Ecto neural progenitor cell (in vitro differentiated cells): ENCODE results near the gene PRAMEF12.
"Not testable (repeated sequence)": the region's sequence is repeated elsewhere in the genome, so short reads cannot be mapped to it uniquely, and the experiment has no call there.

ENCODE experiments used
- DNase-seq: peaks from one replicate; pipeline ENCODE4 v3.0.0-alpha.2; 2018; ENCODE audit warnings: low spot score

PRAMEF12 gene

GRCh38 chr1:12773438-12773837 lies at the start of gene PRAMEF12:
PRAMEF12 (plus strand) TSS chr1:12773738; CDS start chr1:12774868, 1,130 bp downstream.
- no peak for DNase-seq

- no peak for DNase-seq
Measured at GRCh38 chr1:12728391-12728790, 45.1 kb upstream of the PRAMEF12 start.

GRCh38 chr1:12730156-12730555 lies 43.4 kb upstream of the PRAMEF12 start:
- no peak for DNase-seq

DNA sequence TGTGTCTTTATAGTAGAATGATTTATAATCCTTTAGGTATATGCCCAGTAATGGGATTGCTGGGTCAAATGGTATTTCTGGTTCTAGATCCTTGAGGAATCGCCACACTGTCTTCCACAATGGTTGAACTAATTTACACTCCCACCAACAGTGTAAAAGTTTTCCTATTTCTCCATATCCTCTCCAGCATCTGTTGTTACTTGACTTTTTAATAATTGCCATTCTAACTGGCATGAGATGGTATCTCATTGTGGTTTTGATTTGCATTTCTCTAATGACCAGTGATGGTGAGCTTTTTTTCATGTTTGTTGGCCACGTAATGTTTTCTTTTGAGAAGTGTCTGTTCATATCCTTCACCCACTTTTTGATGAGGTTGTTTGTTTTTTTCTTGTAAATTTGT lies 42.5 kb upstream of the PRAMEF12 start:
- not testable (repeated sequence) for DNase-seq

DNA sequence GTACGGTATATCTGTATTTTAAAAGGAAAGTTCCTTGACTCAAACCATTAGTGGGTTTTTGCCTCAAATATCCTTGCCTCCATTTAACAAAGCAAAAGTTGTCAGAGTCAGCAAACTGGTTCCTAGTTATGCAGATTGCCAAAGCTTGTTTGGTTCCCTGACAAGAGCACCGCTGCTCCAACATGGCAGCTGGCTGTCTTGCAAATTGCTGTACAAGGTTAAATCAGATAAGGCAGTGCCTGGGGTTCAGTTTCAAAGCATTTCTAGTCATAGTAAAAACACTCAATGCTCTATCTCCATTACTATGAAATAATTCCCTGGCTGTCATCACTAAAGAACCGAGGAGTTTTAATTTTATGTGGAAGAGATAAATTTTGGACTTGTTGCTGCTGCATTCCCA lies 38.9 kb upstream of the PRAMEF12 start:
- DNase-seq: no peak

- no peak for DNase-seq
Measured at GRCh38 chr1:12738934-12739333, 34.6 kb upstream of the PRAMEF12 start.

DNA sequence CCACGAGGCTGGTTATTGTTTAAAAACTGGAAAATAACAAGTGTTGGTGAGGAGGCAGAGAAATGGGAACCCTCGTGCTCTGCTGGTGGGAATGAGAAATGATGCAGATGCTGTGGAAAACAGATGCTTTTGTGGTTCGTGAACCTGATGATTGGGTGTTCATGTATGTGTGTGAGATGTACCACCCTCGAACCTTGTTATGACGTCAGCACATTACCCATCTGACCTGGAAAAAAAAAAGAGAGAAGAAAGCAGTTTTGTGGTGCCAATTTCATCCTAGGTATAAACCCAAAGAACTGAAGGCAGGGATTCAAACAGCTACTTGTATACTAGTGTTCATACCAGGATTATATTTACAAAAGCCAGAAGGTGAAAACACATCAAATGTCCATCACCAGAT lies 33.9 kb upstream of the PRAMEF12 start:
- DNase-seq: no peak

DNA sequence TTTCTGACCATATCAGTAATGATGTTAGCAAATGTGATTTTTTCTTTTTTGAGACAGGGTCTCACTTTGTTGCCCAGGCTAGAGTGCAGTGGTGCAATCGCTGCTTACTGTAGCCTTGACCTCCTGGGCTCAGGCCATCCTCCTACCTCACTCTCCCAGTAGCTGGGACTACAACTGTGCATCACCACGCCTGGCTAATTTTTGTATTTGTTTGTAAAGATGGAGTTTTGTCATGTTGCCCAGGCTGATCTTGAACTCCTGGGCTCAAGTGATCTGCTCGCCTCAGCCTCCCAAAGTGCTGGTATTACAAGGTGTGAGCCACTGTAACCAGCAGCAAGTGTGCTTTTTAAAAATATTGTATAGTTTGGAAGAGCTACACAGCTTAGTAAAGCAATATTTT lies 31.6 kb upstream of the PRAMEF12 start:
- no peak for DNase-seq

- DNase-seq: no peak
Measured at GRCh38 chr1:12745126-12745991, 28.2 kb upstream of the PRAMEF12 start.

DNA sequence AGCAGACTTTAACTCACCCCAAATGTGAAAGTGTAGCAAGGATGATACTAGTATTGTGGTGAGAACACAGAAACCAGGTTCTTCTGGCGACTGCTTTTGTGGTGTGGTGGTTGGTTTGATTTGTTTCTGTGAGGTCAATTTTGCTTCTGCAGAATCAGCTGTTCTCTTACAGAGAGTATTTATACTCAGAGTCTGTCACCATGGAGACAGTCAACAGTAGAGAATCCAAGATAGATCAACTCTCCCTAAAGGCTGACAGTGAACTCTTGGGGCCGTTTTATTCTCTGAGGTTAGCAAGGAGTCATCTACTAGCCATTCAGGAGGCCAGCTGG lies 27.6 kb upstream of the PRAMEF12 start, which contains the start of gene CFAP107:
CFAP107 (plus strand) TSS at position 209 of the 332 bp plus-strand sequence. CDS start 231 bp downstream, outside the sequence.
- no peak for DNase-seq

GRCh38 chr1:12748778-12749355 lies 24.7 kb upstream of the PRAMEF12 start:
- no peak for DNase-seq

DNA sequence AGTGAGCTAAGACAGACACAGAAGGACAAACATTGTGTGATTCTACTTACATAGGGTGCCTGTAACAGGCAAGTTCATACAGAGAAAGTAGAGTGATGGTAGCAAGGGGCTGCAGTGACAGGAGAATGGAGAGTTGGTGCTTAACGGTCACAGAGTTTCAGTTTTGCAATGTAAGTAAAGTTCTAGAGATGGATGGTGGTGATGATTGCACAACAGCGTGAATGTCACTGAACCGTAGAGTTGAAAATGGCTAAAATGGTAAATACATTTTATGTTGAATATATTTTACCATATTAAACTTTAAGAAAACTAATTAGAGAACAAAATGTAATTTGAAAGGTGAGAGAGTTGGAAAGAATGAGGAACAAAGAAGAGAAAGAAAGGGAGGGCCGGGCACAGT lies 18.8 kb upstream of the PRAMEF12 start:
- no peak for DNase-seq

DNA sequence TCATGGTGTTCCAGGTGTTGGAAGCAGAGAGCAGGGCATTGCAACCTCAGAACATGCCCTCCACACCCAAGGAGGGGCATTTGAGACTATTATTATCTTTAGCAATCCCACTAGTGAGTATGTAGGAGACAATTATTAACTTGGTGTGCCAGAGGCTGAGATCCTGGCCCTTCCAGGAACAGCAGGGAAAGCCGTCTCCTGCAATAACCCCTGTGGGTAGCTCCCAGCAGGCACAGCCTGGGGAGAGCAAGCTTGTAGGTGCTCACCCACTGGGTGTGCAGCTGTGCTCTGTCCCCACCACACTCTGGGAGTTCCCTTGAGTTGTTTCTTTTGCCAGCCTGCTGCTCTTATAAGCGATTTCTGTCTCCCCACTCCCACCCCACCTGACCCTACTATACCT lies 17.3 kb upstream of the PRAMEF12 start:
- DNase-seq: no peak

DNA sequence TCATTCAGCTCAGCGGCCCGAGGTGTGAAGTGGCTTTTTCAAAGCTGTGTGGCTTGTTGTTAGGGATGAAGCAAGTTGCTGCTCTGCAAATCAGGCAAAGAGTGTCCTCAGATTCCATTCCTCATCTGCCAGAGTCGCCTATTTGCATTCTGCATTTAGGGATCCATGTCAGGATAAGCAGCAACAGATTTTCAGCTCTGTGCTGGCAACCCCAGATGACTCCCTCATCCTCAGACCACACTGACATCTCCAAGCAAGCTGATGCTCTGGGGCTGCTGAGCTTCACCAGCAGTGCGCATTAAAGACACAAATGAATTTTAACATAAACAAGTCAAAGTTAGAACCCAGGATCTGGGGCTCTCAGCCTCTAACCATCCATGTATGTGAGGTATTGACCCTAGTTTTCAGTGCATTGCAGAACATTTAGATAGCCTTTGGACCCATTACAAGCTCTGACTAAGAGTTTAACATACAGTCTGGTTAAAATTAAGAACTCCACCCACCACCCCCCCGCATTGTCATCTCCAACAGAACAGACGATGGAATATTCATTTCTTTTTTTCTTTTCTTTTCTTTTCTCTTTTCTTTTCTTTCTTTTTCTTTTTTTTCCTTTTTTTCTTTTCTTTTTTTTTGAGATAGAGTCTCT lies 16.6 kb upstream of the PRAMEF12 start:
- DNase-seq: no peak

DNA sequence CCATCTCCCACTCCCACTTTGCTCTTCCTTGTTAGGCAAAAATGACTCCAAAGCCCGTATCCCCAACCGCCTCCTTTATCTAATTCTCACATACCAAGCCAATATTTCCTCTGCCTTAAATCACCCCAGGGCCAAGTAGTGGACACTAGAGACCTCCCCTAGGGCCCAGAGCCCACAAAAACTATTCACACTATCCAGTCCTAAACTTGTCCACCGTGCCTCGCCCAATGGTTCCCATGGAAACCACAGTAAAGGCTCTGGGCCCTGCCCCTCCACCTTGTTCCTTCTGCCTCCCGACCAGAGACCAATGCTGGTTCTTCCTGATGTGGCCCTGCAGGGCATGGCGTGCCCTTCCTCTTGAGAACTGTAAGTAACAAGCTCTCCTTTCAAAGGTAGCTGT lies 15.7 kb upstream of the PRAMEF12 start:
- no peak for DNase-seq

GRCh38 chr1:12760256-12760795 lies 13.2 kb upstream of the PRAMEF12 start:
- peak; percentile 53 for DNase-seq

DNA sequence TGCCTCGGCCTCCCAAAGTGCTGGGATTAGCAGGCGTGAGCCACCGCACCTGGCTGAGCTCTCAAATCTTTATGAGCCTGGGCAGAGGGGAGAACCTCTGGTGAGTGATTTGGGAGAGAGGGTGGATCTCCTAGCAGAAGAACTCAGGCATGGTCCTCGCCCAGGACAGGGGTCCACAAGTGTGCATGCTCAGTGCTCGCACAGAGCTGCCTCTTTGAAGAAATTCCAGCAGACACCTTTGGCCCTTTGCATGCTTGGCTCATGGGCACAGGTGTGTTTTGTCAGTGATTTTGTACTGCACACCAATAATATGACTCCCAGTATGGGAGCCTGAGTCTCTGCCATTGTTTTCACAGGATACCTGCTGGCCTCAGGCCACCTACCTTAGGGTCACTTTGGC lies 11.8 kb upstream of the PRAMEF12 start:
- no peak for DNase-seq

GRCh38 chr1:12762766-12763165 lies 10.8 kb upstream of the PRAMEF12 start:
- no peak for DNase-seq

- no peak for DNase-seq
Measured at GRCh38 chr1:12763479-12763878, 10.1 kb upstream of the PRAMEF12 start.

DNA sequence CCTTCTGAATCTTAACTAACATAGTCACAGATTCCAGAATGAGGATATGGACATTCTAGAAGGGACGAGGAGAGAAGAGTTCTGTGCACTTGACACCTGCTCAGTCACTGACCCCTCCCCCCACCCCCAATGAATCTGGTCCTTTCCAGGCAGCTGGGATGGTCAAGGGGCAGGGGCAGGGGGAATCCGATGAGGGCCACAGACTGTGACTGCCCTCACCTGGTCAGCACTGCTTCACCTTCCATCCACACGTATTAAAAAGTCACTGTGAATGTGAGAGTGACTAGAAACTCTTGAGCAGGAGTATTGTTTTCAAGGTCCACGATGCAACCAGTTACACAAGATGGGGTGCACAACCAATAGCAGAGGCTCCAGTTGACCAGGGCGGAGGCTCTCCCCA lies 9.5 kb upstream of the PRAMEF12 start:
- no peak for DNase-seq

DNA sequence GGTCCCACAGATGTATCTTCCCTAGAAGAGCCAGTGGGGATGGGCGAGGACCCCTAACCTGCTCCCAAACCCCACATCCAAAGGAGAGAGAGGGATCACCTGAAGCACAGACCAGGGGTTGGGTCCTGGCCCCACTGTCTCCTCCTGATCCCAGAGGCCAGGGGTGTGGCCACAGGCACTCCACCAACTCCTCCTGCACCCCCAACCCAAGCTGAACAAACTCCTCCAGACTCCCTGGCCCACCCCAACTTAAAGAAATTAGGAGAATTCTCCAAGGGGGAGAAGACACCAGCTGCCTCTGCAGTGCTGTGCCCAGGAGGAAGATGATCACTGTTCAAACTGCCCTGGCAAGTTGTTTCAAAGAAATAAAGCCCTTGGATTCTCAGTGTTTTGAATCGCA lies 4.5 kb upstream of the PRAMEF12 start:
- no peak for DNase-seq

- no peak for DNase-seq
Measured at GRCh38 chr1:12769976-12770505, 3.5 kb upstream of the PRAMEF12 start.

- no peak for DNase-seq
Measured at GRCh38 chr1:12770620-12771019, 2.9 kb upstream of the PRAMEF12 start.
